ENCODE results near the gene LDAH. TPM values are rescaled to one million over a fixed set of nuclear protein-coding genes. Genes with fewer than 3 reads are reported as not detected.

Gene LDAH
- total and polyA plus RNA-seq, 2 donors (not counting 3 experiments of a cell fraction or from before 2014, with no cell fraction given): 12.3 to 24.0 TPM

DNA sequence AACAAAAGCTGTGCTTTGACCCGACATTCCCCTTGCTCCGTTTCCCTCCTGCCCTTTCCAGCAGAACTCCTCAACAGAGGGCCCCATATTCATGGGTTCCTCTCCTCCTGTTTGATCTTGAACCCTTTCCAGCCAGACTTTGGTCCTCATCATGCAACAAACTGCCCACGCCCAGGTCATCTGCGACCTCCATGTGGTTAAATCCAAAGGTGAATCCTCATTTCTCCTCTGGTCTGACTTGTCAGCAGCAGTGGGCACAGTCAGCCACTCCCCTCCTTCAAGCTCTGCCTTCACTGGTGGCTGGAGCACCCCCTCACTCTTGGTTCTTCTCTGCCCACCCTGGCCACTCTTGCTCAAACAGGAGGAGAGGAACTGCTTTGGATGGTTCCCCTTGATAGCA lies 174.7 kb downstream of the LDAH start:
- dilution Hi-C loops (cut with MboI; ENCODE audit: extremely low pct_ligation_motif_present, low sequenced_read_pairs) (no loop called here), intact Hi-C loops (cut with micrococcal nuclease) (no loop called here)
- CTCF ChIA-PET: interaction anchor here (1.0 to 1.4 kb wide), 5 partner anchors 12 to 269 kb away, joined by 3 to 4 read pairs (median 3); no protein-coding TSS in a partner anchor
- H3K4me1 ChIP-seq (ENCODE audit: control insufficient read depth, extremely low read depth, insufficient read depth, low read length): peaks cover 10% of the 10 kb centered on the region
- H3K27me3 ChIP-seq (ENCODE audit: control insufficient read depth in 2 of 2, insufficient read depth in 2 of 2, low read length in 2 of 2): no peaks in the 10 kb centered on the region
- POLR2A ChIA-PET: interaction anchor here (0.6 to 1.3 kb wide), 2 partner anchors 201 to 1709 kb away, joined by 5 read pairs; partner anchors contain the start of gene RHOB
- H2AFZ ChIP-seq (ENCODE audit: low read depth, low read length): no peak overlapping the region
- no peak overlapping the region for H3K4me3 ChIP-seq (replicated peaks in 1 of 3; ENCODE audit: insufficient read depth in 1 of 3, low read depth in 1 of 3, low read length in 3 of 3)
- H3K9me3 ChIP-seq (replicated peaks; ENCODE audit: control insufficient read depth, insufficient read depth, low read length): no peaks in the 10 kb centered on the region
- no peak overlapping the region for H3K9ac ChIP-seq (replicated peaks; ENCODE audit: extremely low read depth, insufficient read depth, low read length)
- no peak for DNase-seq (ENCODE audit: low read depth, low spot score)
- no peak overlapping the region for H3K4me2 ChIP-seq (ENCODE audit: insufficient read depth, low read length)
- H3K79me2 ChIP-seq (ENCODE audit: control insufficient read depth, insufficient read depth, low read length): no peaks in the 10 kb centered on the region
- no peaks in the 10 kb centered on the region for H4K20me1 ChIP-seq (replicated peaks; ENCODE audit: control insufficient read depth, extremely low read depth, insufficient read depth, low read length)
- no peak overlapping the region for H3K27ac ChIP-seq (ENCODE audit: insufficient read depth, low read depth, low read length)
- TF ChIP-seq GATA2 (IDR thresholded peaks at IDR 0.05; ENCODE audit: insufficient read depth, insufficient read length, low read depth, low read length) (no peak), POLR2AphosphoS5 (IDR thresholded peaks at IDR 0.05; ENCODE audit: insufficient read depth, low read depth, low read length) (no peak), FOS (IDR thresholded peaks at IDR 0.05; ENCODE audit: borderline replicate concordance, insufficient read depth, low read length) (no peak), EZH2 (IDR thresholded peaks at IDR 0.05; ENCODE audit: borderline replicate concordance, low read depth, low read length, severe bottlenecking) (no peak), POLR2A (IDR thresholded peaks at IDR 0.05; ENCODE audit: low read depth, low read length) (no peak), MYC (IDR thresholded peaks at IDR 0.05; ENCODE audit: low read depth, low read length) (no peak), JUN (IDR thresholded peaks at IDR 0.05; ENCODE audit: borderline replicate concordance, insufficient read depth, insufficient read length, low read depth) (no peak)
- TF ChIP-seq, protein P1, sequence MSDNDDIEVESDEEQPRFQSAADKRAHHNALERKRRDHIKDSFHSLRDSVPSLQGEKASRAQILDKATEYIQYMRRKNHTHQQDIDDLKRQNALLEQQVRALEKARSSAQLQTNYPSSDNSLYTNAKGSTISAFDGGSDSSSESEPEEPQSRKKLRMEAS (IDR thresholded peaks at IDR 0.05; ENCODE audit: insufficient read depth, insufficient read length): no peak
- TF ChIP-seq, protein P2, sequence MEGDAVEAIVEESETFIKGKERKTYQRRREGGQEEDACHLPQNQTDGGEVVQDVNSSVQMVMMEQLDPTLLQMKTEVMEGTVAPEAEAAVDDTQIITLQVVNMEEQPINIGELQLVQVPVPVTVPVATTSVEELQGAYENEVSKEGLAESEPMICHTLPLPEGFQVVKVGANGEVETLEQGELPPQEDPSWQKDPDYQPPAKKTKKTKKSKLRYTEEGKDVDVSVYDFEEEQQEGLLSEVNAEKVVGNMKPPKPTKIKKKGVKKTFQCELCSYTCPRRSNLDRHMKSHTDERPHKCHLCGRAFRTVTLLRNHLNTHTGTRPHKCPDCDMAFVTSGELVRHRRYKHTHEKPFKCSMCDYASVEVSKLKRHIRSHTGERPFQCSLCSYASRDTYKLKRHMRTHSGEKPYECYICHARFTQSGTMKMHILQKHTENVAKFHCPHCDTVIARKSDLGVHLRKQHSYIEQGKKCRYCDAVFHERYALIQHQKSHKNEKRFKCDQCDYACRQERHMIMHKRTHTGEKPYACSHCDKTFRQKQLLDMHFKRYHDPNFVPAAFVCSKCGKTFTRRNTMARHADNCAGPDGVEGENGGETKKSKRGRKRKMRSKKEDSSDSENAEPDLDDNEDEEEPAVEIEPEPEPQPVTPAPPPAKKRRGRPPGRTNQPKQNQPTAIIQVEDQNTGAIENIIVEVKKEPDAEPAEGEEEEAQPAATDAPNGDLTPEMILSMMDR (IDR thresholded peaks at IDR 0.05; ENCODE audit: extremely low read depth in 1 of 2, insufficient read depth in 1 of 2, low read depth in 1 of 2, low read length in 2 of 2): no peak
- no peaks in the 10 kb centered on the region for H3K9me1 ChIP-seq (replicated peaks; ENCODE audit: control insufficient read depth, extremely low read depth, insufficient read depth, low read length)
- no peak for FAIRE-seq
- BruUV-seq (replicated peaks): no TSS peak
- peaks cover 0 to 13% of the 10 kb centered on the region in 2 experiments for H3K36me3 ChIP-seq (ENCODE audit: control insufficient read depth in 2 of 2, extremely low read depth in 1 of 2, insufficient read depth in 2 of 2, low read length in 2 of 2)

Data from endothelial cell of umbilical vein (primary cell).